HCT116 (cell line): ENCODE measurements around the gene SYNJ2. TPM values are rescaled to one million over a fixed set of nuclear protein-coding genes. Genes with fewer than 3 reads are reported as not detected.

Source experiments
- ATAC-seq: fragments of 200-7000 bp; cut with Tn5 transposase; 2 replicates; pipeline ENCODE4 v1.9.1; 2020; ENCODE audit warnings: mild to moderate bottlenecking, moderate library complexity
- BruUV-seq: library from RNA; stranded (reverse); fragments of 400-500 nt; replicated peaks from 2 replicates; lab custom pipeline; 2021; lab: Mats Ljungman, UMichigan
- CTCF ChIA-PET: fragments of 300-600 bp; sonication (Branson Sonifier 250); formaldehyde crosslinking; loops from one replicate; lab custom pipeline; 2021; ENCODE audit warnings: antibody characterized with exemption; lab: Charles Lee
- POLR2A ChIA-PET: fragments of 300-600, 350-600 bp; sonication (Branson Sonifier 250); formaldehyde crosslinking; loops from one replicate; lab custom pipeline; 2021; ENCODE audit warnings: antibody characterized with exemption; lab: Charles Lee
- RAD21 ChIA-PET, 2 experiments: fragments of 300-600 bp; sonication (Branson Sonifier 250); formaldehyde crosslinking; loops; one replicate each; lab custom pipeline; 2023; ENCODE audit warnings: low total read pairs in 2 of 2; ENCODE audit not compliant: uncharacterized antibody in 2 of 2, unreplicated experiment in 2 of 2, low non-redundant PET in 1 of 2; lab: Charles Lee
- DNase-seq: peaks from one replicate; pipeline ENCODE4 v3.0.0-alpha.2; 2010; ENCODE audit warnings: low read depth, low spot score
- H2AFZ ChIP-seq: fragments of 200-600 bp; shearing (Covaris generic), sonication (generic); 2 replicates; pipeline ENCODE4 v1.6.1; 2017; ENCODE audit warnings: low read depth, mixed run types, mixed read lengths, antibody characterized with exemption, low read length; ENCODE audit not compliant: poor library complexity, severe bottlenecking
- H3K27ac ChIP-seq: 2 replicates; pipeline ENCODE4 v1.5.1; 2012; ENCODE audit warnings: low read depth, low read length
- H3K27me3 ChIP-seq: fragments of 200-600 bp; sonication (generic); 2 replicates; pipeline ENCODE4 v1.6.1; 2016; ENCODE audit warnings: mixed run types, low read length, mixed read lengths; ENCODE audit not compliant: insufficient read depth
- H3K36me3 ChIP-seq, 2 experiments: fragments of 200-500 bp in 1 of 2; fragments of 200-600 bp in 1 of 2; sonication (Bioruptor generic) in 1 of 2; sonication (generic) in 1 of 2; 2 replicates each; pipeline versions ENCODE4 v1.5.1 to v1.6.1; 2014 to 2016; ENCODE audit warnings: low read length in 2 of 2, inconsistent platforms in 1 of 2, mixed read lengths in 1 of 2, mixed run types in 1 of 2; ENCODE audit not compliant: insufficient read depth in 2 of 2, control insufficient read depth in 1 of 2
- H3K4me1 ChIP-seq, 2 experiments: fragments of 200-600 bp in 1 of 2; sonication (generic) in 1 of 2; 2 replicates each; pipeline versions ENCODE4 v1.5.1 to v1.6.1; 2012 to 2017; ENCODE audit warnings: low read length in 2 of 2, inconsistent platforms in 1 of 2, mild to moderate bottlenecking in 1 of 2, mixed read lengths in 1 of 2, mixed run types in 1 of 2, moderate library complexity in 1 of 2; ENCODE audit not compliant: insufficient read depth in 2 of 2, control insufficient read depth in 1 of 2
- H3K4me2 ChIP-seq: fragments of 200-600 bp; sonication (generic); 2 replicates; pipeline ENCODE4 v1.6.1; 2017; ENCODE audit warnings: mixed run types, low read length, mixed read lengths
- H3K4me3 ChIP-seq, 2 experiments: fragments of 200-600 bp in 1 of 2; sonication (generic) in 1 of 2; replicated peaks in 1 of 2; 2 replicates each; pipeline ENCODE4 v1.5.1; 2011 to 2016; ENCODE audit warnings: low read length in 2 of 2, control low read depth in 1 of 2, low read depth in 1 of 2, mild to moderate bottlenecking in 1 of 2, mixed read lengths in 1 of 2, mixed run types in 1 of 2
- H3K79me2 ChIP-seq: fragments of 200-600 bp; sonication (generic); 2 replicates; pipeline ENCODE4 v1.6.1; 2017; ENCODE audit warnings: mild to moderate bottlenecking, mixed run types, low read length, moderate library complexity, mixed read lengths; ENCODE audit not compliant: insufficient read depth
- H3K9ac ChIP-seq: fragments of 200-600 bp; sonication (generic); 2 replicates; pipeline ENCODE4 v1.6.1; 2016; ENCODE audit warnings: low read length, mixed read lengths
- H3K9me2 ChIP-seq: fragments of 200-600 bp; sonication (generic), shearing (Covaris generic); 2 replicates; pipeline ENCODE4 v1.6.1; 2017; ENCODE audit warnings: mixed run types, mild to moderate bottlenecking, moderate library complexity; ENCODE audit not compliant: insufficient read depth
- H3K9me3 ChIP-seq, 2 experiments: fragments of 200-500 bp in 1 of 2; fragments of 200-600 bp in 1 of 2; sonication (Bioruptor generic) in 1 of 2; sonication (generic) in 1 of 2; 2 replicates each; pipeline ENCODE4 v1.6.1; 2014 to 2017; ENCODE audit warnings: low read length in 2 of 2, mixed read lengths in 2 of 2, inconsistent platforms in 1 of 2, low read depth in 1 of 2, mild to moderate bottlenecking in 1 of 2, mixed run types in 1 of 2, moderate library complexity in 1 of 2; ENCODE audit not compliant: control insufficient read depth in 1 of 2, insufficient read depth in 1 of 2
- H4K20me1 ChIP-seq: fragments of 200-600 bp; sonication (generic), shearing (Covaris generic); 2 replicates; pipeline ENCODE4 v1.6.1; 2017; ENCODE audit warnings: mixed run types, mild to moderate bottlenecking, moderate library complexity; ENCODE audit not compliant: insufficient read depth
- CBX3 ChIP-seq: IDR thresholded peaks from 2 replicates; pipeline ENCODE4 v1.6.1; 2012; ENCODE audit warnings: low read depth
- EGR1 ChIP-seq: IDR thresholded peaks from 2 replicates; pipeline ENCODE4 v1.6.1; 2012; ENCODE audit warnings: low read depth
- ELF1 ChIP-seq: IDR thresholded peaks from 2 replicates; pipeline ENCODE4 v1.6.1; 2012; ENCODE audit warnings: low read depth, borderline replicate concordance
- TCF7L2 ChIP-seq: IDR thresholded peaks from 2 replicates; pipeline ENCODE4 v1.7.0; 2011; ENCODE audit warnings: borderline replicate concordance, inconsistent platforms; ENCODE audit not compliant: insufficient read depth, insufficient read length; ENCODE audit errors: extremely low read depth
- YY1 ChIP-seq: IDR thresholded peaks from 2 replicates; pipeline ENCODE4 v1.6.1; 2011; ENCODE audit warnings: low read length, low read depth, moderate library complexity, mild to moderate bottlenecking; ENCODE audit not compliant: insufficient replicate concordance; ENCODE audit errors: extremely low read depth
- ZNF274 ChIP-seq: fragments of 200-500 bp; sonication (Bioruptor generic); IDR thresholded peaks from 2 replicates; pipeline ENCODE4 v1.6.1; 2014; ENCODE audit warnings: mild to moderate bottlenecking, low read depth, low read length, inconsistent platforms
- intact Hi-C: fragments of 100-400 bp; cut with micrococcal nuclease; formaldehyde crosslinking; loops from 2 replicates; pipeline ENCODE4 v1.10.0; 2022
- total RNA-seq: library from RNA; stranded (reverse); gene quantifications from one replicate; pipeline ENCODE4 v1.2.1, GENCODE V29; 2021; ENCODE audit not compliant: unreplicated experiment
- TF ChIP-seq, protein P1 (sequence below), 3 experiments: fragments of 200-600 bp in 1 of 3; sonication (generic) in 1 of 3; IDR thresholded peaks in 2 of 3; conservative IDR thresholded peaks in 1 of 3; 2 replicates each; pipeline ENCODE4 v1.5.1; 2012 to 2017; ENCODE audit warnings: low read depth in 2 of 3, low read length in 2 of 3, antibody characterized with exemption in 1 of 3, borderline replicate concordance in 1 of 3, control low read depth in 1 of 3, mild to moderate bottlenecking in 1 of 3, mixed read lengths in 1 of 3, mixed run types in 1 of 3, moderate library complexity in 1 of 3; ENCODE audit not compliant: insufficient read depth in 1 of 3
- TF ChIP-seq, protein P2 (sequence below): IDR thresholded peaks from 2 replicates; pipeline ENCODE4 v1.6.1; 2012
- TF ChIP-seq, protein P3 (sequence below): IDR thresholded peaks from 2 replicates; pipeline ENCODE4 v1.6.1; 2012; ENCODE audit warnings: low read depth

Gene SYNJ2
- total RNA-seq, 1 experiment from 2014 or later: 23.9 TPM

GRCh38 chr6:158076548-158076947 is 94.9 kb downstream of the SYNJ2 start:
- Histone ChIP-seq H3K36me3 (peaks cover 23 to 25% of the 10 kb centered on the region in 2 experiments), H3K79me2 (no peaks in the 10 kb centered on the region), H3K27me3 (no peaks in the 10 kb centered on the region), H3K27ac (no peak overlapping the region), H3K9me2 (no peaks in the 10 kb centered on the region), H3K4me3 (no peak overlapping the region), H3K4me1 (peaks cover 0 to 9% of the 10 kb centered on the region in 2 experiments; a peak in 2 of 4 replicates), H3K9ac (no peak overlapping the region), H3K4me2 (no peak overlapping the region), H2AFZ (no peak overlapping the region), H3K9me3 (no peaks in the 10 kb centered on the region), H4K20me1 (no peaks in the 10 kb centered on the region)
- no TSS peak for BruUV-seq
- ChIA-PET CTCF (no interaction called here), RAD21 (no interaction called here), POLR2A (no interaction called here)
- intact Hi-C loops: loop anchor here (10.0 kb wide), 2 partner anchors 432 to 762 kb away; no protein-coding TSS in a partner anchor
- ATAC-seq: no peak
- DNase-seq: no peak
- TF ChIP-seq YY1 (no peak), TCF7L2 (no peak), ELF1 (no peak), ZNF274 (no peak), CBX3 (no peak), EGR1 (no peak)
- TF ChIP-seq, protein P1, sequence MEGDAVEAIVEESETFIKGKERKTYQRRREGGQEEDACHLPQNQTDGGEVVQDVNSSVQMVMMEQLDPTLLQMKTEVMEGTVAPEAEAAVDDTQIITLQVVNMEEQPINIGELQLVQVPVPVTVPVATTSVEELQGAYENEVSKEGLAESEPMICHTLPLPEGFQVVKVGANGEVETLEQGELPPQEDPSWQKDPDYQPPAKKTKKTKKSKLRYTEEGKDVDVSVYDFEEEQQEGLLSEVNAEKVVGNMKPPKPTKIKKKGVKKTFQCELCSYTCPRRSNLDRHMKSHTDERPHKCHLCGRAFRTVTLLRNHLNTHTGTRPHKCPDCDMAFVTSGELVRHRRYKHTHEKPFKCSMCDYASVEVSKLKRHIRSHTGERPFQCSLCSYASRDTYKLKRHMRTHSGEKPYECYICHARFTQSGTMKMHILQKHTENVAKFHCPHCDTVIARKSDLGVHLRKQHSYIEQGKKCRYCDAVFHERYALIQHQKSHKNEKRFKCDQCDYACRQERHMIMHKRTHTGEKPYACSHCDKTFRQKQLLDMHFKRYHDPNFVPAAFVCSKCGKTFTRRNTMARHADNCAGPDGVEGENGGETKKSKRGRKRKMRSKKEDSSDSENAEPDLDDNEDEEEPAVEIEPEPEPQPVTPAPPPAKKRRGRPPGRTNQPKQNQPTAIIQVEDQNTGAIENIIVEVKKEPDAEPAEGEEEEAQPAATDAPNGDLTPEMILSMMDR (IDR thresholded peaks at IDR 0.05 in 2 of 3, conservative IDR thresholded peaks at IDR 0.05 in 1 of 3; ENCODE audit: borderline replicate concordance in 1 of 3, insufficient read depth in 1 of 3, low read depth in 2 of 3, low read length in 2 of 3): no peak
- TF ChIP-seq, protein P2, sequence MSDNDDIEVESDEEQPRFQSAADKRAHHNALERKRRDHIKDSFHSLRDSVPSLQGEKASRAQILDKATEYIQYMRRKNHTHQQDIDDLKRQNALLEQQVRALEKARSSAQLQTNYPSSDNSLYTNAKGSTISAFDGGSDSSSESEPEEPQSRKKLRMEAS: no peak
- TF ChIP-seq, protein P3, sequence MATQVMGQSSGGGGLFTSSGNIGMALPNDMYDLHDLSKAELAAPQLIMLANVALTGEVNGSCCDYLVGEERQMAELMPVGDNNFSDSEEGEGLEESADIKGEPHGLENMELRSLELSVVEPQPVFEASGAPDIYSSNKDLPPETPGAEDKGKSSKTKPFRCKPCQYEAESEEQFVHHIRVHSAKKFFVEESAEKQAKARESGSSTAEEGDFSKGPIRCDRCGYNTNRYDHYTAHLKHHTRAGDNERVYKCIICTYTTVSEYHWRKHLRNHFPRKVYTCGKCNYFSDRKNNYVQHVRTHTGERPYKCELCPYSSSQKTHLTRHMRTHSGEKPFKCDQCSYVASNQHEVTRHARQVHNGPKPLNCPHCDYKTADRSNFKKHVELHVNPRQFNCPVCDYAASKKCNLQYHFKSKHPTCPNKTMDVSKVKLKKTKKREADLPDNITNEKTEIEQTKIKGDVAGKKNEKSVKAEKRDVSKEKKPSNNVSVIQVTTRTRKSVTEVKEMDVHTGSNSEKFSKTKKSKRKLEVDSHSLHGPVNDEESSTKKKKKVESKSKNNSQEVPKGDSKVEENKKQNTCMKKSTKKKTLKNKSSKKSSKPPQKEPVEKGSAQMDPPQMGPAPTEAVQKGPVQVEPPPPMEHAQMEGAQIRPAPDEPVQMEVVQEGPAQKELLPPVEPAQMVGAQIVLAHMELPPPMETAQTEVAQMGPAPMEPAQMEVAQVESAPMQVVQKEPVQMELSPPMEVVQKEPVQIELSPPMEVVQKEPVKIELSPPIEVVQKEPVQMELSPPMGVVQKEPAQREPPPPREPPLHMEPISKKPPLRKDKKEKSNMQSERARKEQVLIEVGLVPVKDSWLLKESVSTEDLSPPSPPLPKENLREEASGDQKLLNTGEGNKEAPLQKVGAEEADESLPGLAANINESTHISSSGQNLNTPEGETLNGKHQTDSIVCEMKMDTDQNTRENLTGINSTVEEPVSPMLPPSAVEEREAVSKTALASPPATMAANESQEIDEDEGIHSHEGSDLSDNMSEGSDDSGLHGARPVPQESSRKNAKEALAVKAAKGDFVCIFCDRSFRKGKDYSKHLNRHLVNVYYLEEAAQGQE: no peak
